Parathyroid adenoma (tissue), 2 donors: ENCODE measurements around the gene NUBP2.

Experiments used
- H2AFZ ChIP-seq: fragments of 300-600 bp; sonication (generic); one replicate; pipeline ENCODE4 v1.7.0; 2017; ENCODE audit warnings: antibody characterized with exemption, mild to moderate bottlenecking
- H3K27ac ChIP-seq: fragments of 300-600 bp; sonication (generic); one replicate; pipeline ENCODE4 v1.7.0; 2017
- H3K27me3 ChIP-seq: fragments of 300-600 bp; sonication (generic); one replicate; pipeline ENCODE4 v1.7.0; 2017; ENCODE audit warnings: low read length; ENCODE audit not compliant: control insufficient read depth, insufficient read depth
- H3K36me3 ChIP-seq: fragments of 300-600 bp; sonication (generic); one replicate; pipeline ENCODE4 v1.7.0; 2017; ENCODE audit warnings: low read length; ENCODE audit not compliant: control insufficient read depth, insufficient read depth
- H3K4me1 ChIP-seq: fragments of 300-600 bp; sonication (generic); one replicate; pipeline ENCODE4 v1.7.0; 2017; ENCODE audit warnings: control low read depth
- H3K4me2 ChIP-seq: fragments of 300-600 bp; sonication (generic); one replicate; pipeline ENCODE4 v1.7.0; 2017; ENCODE audit warnings: low read length
- H3K4me3 ChIP-seq: fragments of 300-600 bp; sonication (generic); one replicate; pipeline ENCODE4 v1.7.0; 2017; ENCODE audit warnings: low read depth, low read length
- H3K79me2 ChIP-seq: fragments of 300-600 bp; sonication (generic); one replicate; pipeline ENCODE4 v1.7.0; 2017; ENCODE audit warnings: control low read depth
- H3K9ac ChIP-seq: fragments of 300-600 bp; sonication (generic); one replicate; pipeline ENCODE4 v1.7.0; 2017; ENCODE audit warnings: mild to moderate bottlenecking
- H3K9me3 ChIP-seq: fragments of 300-600 bp; sonication (generic); one replicate; pipeline ENCODE4 v1.7.0; 2017; ENCODE audit warnings: low read length; ENCODE audit not compliant: control insufficient read depth
- CTCF ChIP-seq: fragments of 300-600 bp; sonication (generic); IDR thresholded peaks from one replicate; pipeline ENCODE4 v1.7.0; 2017; ENCODE audit warnings: antibody characterized with exemption, mild to moderate bottlenecking
- donor health status: primary hyperparathyroidism.

The NUBP2 gene

GRCh38 chr16:1787056-1787321, 4.2 kb downstream of the NUBP2 start:
- H3K27ac ChIP-seq: no peak overlapping the region
- H3K79me2 ChIP-seq: peaks cover 29% of the 10 kb centered on the region
- H2AFZ ChIP-seq: no peak overlapping the region
- H3K9ac ChIP-seq: no peak overlapping the region
- H3K4me1 ChIP-seq: no peaks in the 10 kb centered on the region
- no peak overlapping the region for H3K4me3 ChIP-seq
- no peaks in the 10 kb centered on the region for H3K27me3 ChIP-seq
- TF ChIP-seq CTCF: no peak
- H3K4me2 ChIP-seq: no peak overlapping the region
- H3K9me3 ChIP-seq: no peaks in the 10 kb centered on the region
- H3K36me3 ChIP-seq: no peaks in the 10 kb centered on the region

- peaks cover 29% of the 10 kb centered on the region for H3K79me2 ChIP-seq
- H3K4me2 ChIP-seq: no peak overlapping the region
- no peak overlapping the region for H3K9ac ChIP-seq
- H3K27ac ChIP-seq: no peak overlapping the region
- H3K4me1 ChIP-seq: no peaks in the 10 kb centered on the region
- no peaks in the 10 kb centered on the region for H3K36me3 ChIP-seq
- no peak overlapping the region for H3K4me3 ChIP-seq
- no peak overlapping the region for H2AFZ ChIP-seq
- H3K27me3 ChIP-seq: no peaks in the 10 kb centered on the region
- no peaks in the 10 kb centered on the region for H3K9me3 ChIP-seq
- no peak for TF ChIP-seq CTCF
These were observed 4.7 kb downstream of the NUBP2 start for GRCh38 chr16:1787322-1788094.

- Histone ChIP-seq H3K4me1 (no peaks in the 10 kb centered on the region), H3K27me3 (no peaks in the 10 kb centered on the region), H3K9me3 (no peaks in the 10 kb centered on the region), H3K79me2 (peaks cover 29% of the 10 kb centered on the region), H3K36me3 (no peaks in the 10 kb centered on the region), H2AFZ (no peak overlapping the region), H3K4me2 (no peak overlapping the region), H3K27ac (no peak overlapping the region), H3K4me3 (no peak overlapping the region), H3K9ac (no peak overlapping the region)
- TF ChIP-seq CTCF: no peak
These were observed 5.4 kb downstream of the NUBP2 start for GRCh38 chr16:1788095-1788707.

- no peaks in the 10 kb centered on the region for H3K27me3 ChIP-seq
- peaks cover 29% of the 10 kb centered on the region for H3K79me2 ChIP-seq
- no peak overlapping the region for H3K9ac ChIP-seq
- TF ChIP-seq CTCF: no peak
- no peaks in the 10 kb centered on the region for H3K9me3 ChIP-seq
- H3K4me1 ChIP-seq: no peaks in the 10 kb centered on the region
- no peak overlapping the region for H3K4me3 ChIP-seq
- H3K27ac ChIP-seq: no peak overlapping the region
- no peaks in the 10 kb centered on the region for H3K36me3 ChIP-seq
- H3K4me2 ChIP-seq: no peak overlapping the region
- no peak overlapping the region for H2AFZ ChIP-seq
These were observed 5.9 kb downstream of the NUBP2 start for GRCh38 chr16:1788708-1789100.

GRCh38 chr16:1789643-1790045, 6.9 kb downstream of the NUBP2 start:
- peaks cover 21% of the 10 kb centered on the region for H3K79me2 ChIP-seq
- H3K9me3 ChIP-seq: no peaks in the 10 kb centered on the region
- H3K27ac ChIP-seq: no peak overlapping the region
- TF ChIP-seq CTCF: no peak
- H3K4me3 ChIP-seq: no peak overlapping the region
- no peaks in the 10 kb centered on the region for H3K36me3 ChIP-seq
- no peaks in the 10 kb centered on the region for H3K4me1 ChIP-seq
- no peak overlapping the region for H2AFZ ChIP-seq
- no peaks in the 10 kb centered on the region for H3K27me3 ChIP-seq
- H3K9ac ChIP-seq: no peak overlapping the region
- no peak overlapping the region for H3K4me2 ChIP-seq
